IMR-90 (cell line): ENCODE results near the gene CDKN2B-AS1. TPM values are rescaled to one million over a fixed set of nuclear protein-coding genes. Genes with fewer than 3 reads are reported as not detected.

Experiments used
- ATAC-seq: fragments of 200-7000 bp; cut with Tn5 transposase; 2 replicates; pipeline ENCODE4 v1.9.1; 2020; ENCODE audit warnings: low read depth, mild to moderate bottlenecking, moderate library complexity
- BruUV-seq: library from RNA; stranded (reverse); fragments of 400-500 nt; replicated peaks from 2 replicates; lab custom pipeline; 2021; lab: Mats Ljungman, UMichigan
- CTCF ChIA-PET: fragments of 300-600 bp; formaldehyde crosslinking; extraction: SDS; loops from one replicate; lab custom pipeline; 2021; ENCODE audit warnings: antibody characterized with exemption; lab: Yijun Ruan, JAX
- POLR2A ChIA-PET: fragments of 300-600 bp; sonication (Branson Sonifier 250); formaldehyde crosslinking; loops from one replicate; lab custom pipeline; 2022; ENCODE audit warnings: antibody characterized with exemption; ENCODE audit not compliant: unreplicated experiment; lab: Charles Lee
- DNase-seq: peaks from one replicate; pipeline ENCODE4 v3.0.0; 2013
- H2AFZ ChIP-seq: replicated peaks from 2 replicates; pipeline ENCODE3; 2013; ENCODE audit warnings: low read length, mild to moderate bottlenecking; ENCODE audit not compliant: poor library complexity
- H2AK5ac ChIP-seq: 2 replicates; pipeline ENCODE4 v1.6.1; 2013; ENCODE audit warnings: low read depth, low read length, inconsistent platforms
- H2AK9ac ChIP-seq: replicated peaks from 2 replicates; pipeline ENCODE3; 2013; ENCODE audit warnings: mild to moderate bottlenecking, low read depth, low read length, moderate library complexity; ENCODE audit not compliant: poor library complexity
- H2BK120ac ChIP-seq: 2 replicates; pipeline ENCODE4 v1.6.1; 2013; ENCODE audit warnings: low read depth, low read length, inconsistent platforms
- H2BK15ac ChIP-seq: 3 replicates; pipeline ENCODE4 v1.6.1; 2013; ENCODE audit warnings: low read depth, low read length, inconsistent platforms
- H2BK20ac ChIP-seq: 2 replicates; pipeline ENCODE4 v1.6.1; 2013; ENCODE audit warnings: low read depth, mild to moderate bottlenecking, inconsistent platforms, low read length, moderate library complexity
- H2BK5ac ChIP-seq: 2 replicates; pipeline ENCODE4 v1.6.1; 2013; ENCODE audit warnings: mild to moderate bottlenecking, low read depth, low read length, inconsistent platforms; ENCODE audit not compliant: poor library complexity, severe bottlenecking
- H3K14ac ChIP-seq: replicated peaks from 2 replicates; pipeline ENCODE4 v1.6.1; 2013; ENCODE audit warnings: low read depth, low read length, inconsistent platforms
- H3K18ac ChIP-seq: 2 replicates; pipeline ENCODE4 v1.6.1; 2013; ENCODE audit warnings: low read depth, low read length, control low read depth
- H3K23ac ChIP-seq: 2 replicates; pipeline ENCODE4 v1.6.1; 2013; ENCODE audit warnings: low read depth, low read length, inconsistent platforms
- H3K27ac ChIP-seq: 2 replicates; pipeline ENCODE4 v1.5.1; 2013; ENCODE audit warnings: mild to moderate bottlenecking, control low read depth, low read length; ENCODE audit not compliant: insufficient read depth
- H3K27me3 ChIP-seq: 2 replicates; pipeline ENCODE4 v1.6.1; 2013; ENCODE audit warnings: low read length; ENCODE audit not compliant: control insufficient read depth, insufficient read depth
- H3K36me3 ChIP-seq: 2 replicates; pipeline ENCODE4 v1.6.1; 2013; ENCODE audit warnings: low read length, mixed read lengths; ENCODE audit not compliant: control insufficient read depth, insufficient read depth
- H3K4ac ChIP-seq: 2 replicates; pipeline ENCODE4 v1.6.1; 2013; ENCODE audit warnings: low read depth, low read length, inconsistent platforms
- H3K4me1 ChIP-seq: 2 replicates; pipeline ENCODE4 v1.6.1; 2013; ENCODE audit warnings: low read length, mixed read lengths; ENCODE audit not compliant: control insufficient read depth, insufficient read depth
- H3K4me2 ChIP-seq: 2 replicates; pipeline ENCODE4 v1.6.1; 2013; ENCODE audit warnings: low read depth, mild to moderate bottlenecking, control low read depth, low read length, moderate library complexity
- H3K4me3 ChIP-seq: 2 replicates; pipeline ENCODE4 v1.5.1; 2013; ENCODE audit warnings: low read depth, mild to moderate bottlenecking, control low read depth, low read length, moderate library complexity; ENCODE audit not compliant: insufficient read depth
- H3K56ac ChIP-seq: 2 replicates; pipeline ENCODE4 v1.6.1; 2013; ENCODE audit warnings: low read length, inconsistent platforms; ENCODE audit not compliant: insufficient read depth; ENCODE audit errors: extremely low read depth
- H3K79me1 ChIP-seq, 2 experiments: 2 replicates each; pipeline ENCODE4 v1.6.1; 2013; ENCODE audit warnings: low read length in 2 of 2, inconsistent platforms in 1 of 2, low read depth in 1 of 2
- H3K9ac ChIP-seq: 2 replicates; pipeline ENCODE4 v1.6.1; 2013; ENCODE audit warnings: low read depth, low read length, control low read depth
- H3K9me1 ChIP-seq: 2 replicates; pipeline ENCODE4 v1.6.1; 2013; ENCODE audit warnings: low read length, inconsistent platforms; ENCODE audit not compliant: insufficient read depth
- H3K9me3 ChIP-seq: 2 replicates; pipeline ENCODE4 v1.6.1; 2013; ENCODE audit warnings: low read length; ENCODE audit not compliant: control insufficient read depth, insufficient read depth
- H4K20me1 ChIP-seq: 2 replicates; pipeline ENCODE4 v1.6.1; 2013; ENCODE audit warnings: low read length, inconsistent platforms; ENCODE audit not compliant: insufficient read depth
- H4K5ac ChIP-seq: 2 replicates; pipeline ENCODE4 v1.6.1; 2013; ENCODE audit warnings: mild to moderate bottlenecking, low read depth, low read length, control low read depth
- H4K8ac ChIP-seq, 2 experiments: 2 replicates each; pipeline ENCODE4 v1.6.1; 2013; ENCODE audit warnings: low read depth in 2 of 2, low read length in 2 of 2, control low read depth in 1 of 2, inconsistent platforms in 1 of 2
- H4K91ac ChIP-seq: 2 replicates; pipeline ENCODE4 v1.6.1; 2013; ENCODE audit warnings: low read depth, low read length, inconsistent platforms; ENCODE audit not compliant: insufficient read depth
- MAFK ChIP-seq: IDR thresholded peaks from 2 replicates; pipeline ENCODE4 v1.6.1; 2012; ENCODE audit warnings: low read depth, low read length, improper control_type of control experiment
- WGBS, 2 experiments: methylation state at CpG; one replicate each; pipeline versions ENCODE4 v1.1.5 to v1.1.7; 2013; ENCODE audit warnings: missing lambda C conversion rate in 2 of 2; ENCODE audit not compliant: insufficient read length in 1 of 2; ENCODE audit errors: extremely low coverage in 2 of 2; 5-methylcytosine and 5-hydroxymethylcytosine counted together
- dilution Hi-C: fragments of 300-500 bp; cut with HindIII; formaldehyde crosslinking; loops from one replicate; pipeline ENCODE4 v1.14.3; 2018; ENCODE audit warnings: low sequenced_read_pairs; ENCODE audit not compliant: unreplicated experiment
- in situ Hi-C: fragments of 300-500 bp; cut with MboI; formaldehyde crosslinking; loops from 3 replicates; pipeline ENCODE4 v1.14.3; 2019; ENCODE audit warnings: low sequenced_read_pairs, inconsistent platforms, mixed read lengths
- intact Hi-C: fragments of 100-400 bp; cut with micrococcal nuclease; formaldehyde crosslinking; loops from 2 replicates; pipeline ENCODE4 v1.10.0; 2022
- polyA plus RNA-seq, 3 experiments: library from polyadenylated mRNA; depleted of rRNA; stranded (reverse); fragments of >200 nt; gene quantifications; 2 replicates each; pipeline ENCODE4 v1.2.3, GENCODE V29; 2012; ENCODE audit warnings: low replicate concordance in 1 of 3
- total RNA-seq: library from RNA; depleted of rRNA; stranded (reverse); fragments of >200 nt; gene quantifications from 2 replicates; pipeline ENCODE4 v1.2.3, GENCODE V29; 2012
- TF ChIP-seq, protein P1 (sequence below): fragments of 150-350 bp; IDR thresholded peaks from 2 replicates; pipeline ENCODE4 v1.6.1; 2016; ENCODE audit warnings: low read depth, mild to moderate bottlenecking, low read length, moderate library complexity, borderline replicate concordance

The CDKN2B-AS1 gene
- total and polyA plus RNA-seq, 2 of the 4 experiments (the other 2 are of a cell fraction), result 1.0 to 1.1 TPM

- Histone ChIP-seq H3K4me3 (no peak overlapping the region), H2BK5ac (no peak overlapping the region), H3K9me3 (no peaks in the 10 kb centered on the region), H2AK5ac (no peak overlapping the region), H2BK120ac (no peak overlapping the region), H3K4ac (no peak overlapping the region), H3K56ac (no peak overlapping the region), H2BK20ac (no peak overlapping the region), H3K18ac (no peak overlapping the region), H4K8ac (no peak overlapping the region), H3K4me1 (0 out of 2 replicates have a peak, but pooled peaks cover 1% of the 10 kb centered on the region), H3K9me1 (no peaks in the 10 kb centered on the region), H3K27me3 (no peaks in the 10 kb centered on the region), H3K23ac (no peak overlapping the region), H3K9ac (no peak overlapping the region), H2AK9ac (no peak overlapping the region), H2AFZ (no peak overlapping the region), H4K20me1 (no peaks in the 10 kb centered on the region), H3K27ac (no peak overlapping the region), H3K14ac (no peak overlapping the region), H3K36me3 (no peaks in the 10 kb centered on the region), H4K91ac (no peak overlapping the region), H3K79me1 (no peaks in the 10 kb centered on the region), H2BK15ac (no peak overlapping the region), H3K4me2 (no peak overlapping the region), H4K5ac (no peak overlapping the region; the same call in 1 of the 2 replicates)
- intact Hi-C loops (no loop called here), dilution Hi-C loops (no loop called here), in situ Hi-C loops (no loop called here)
- no peak for ATAC-seq
- BruUV-seq, result no TSS peak
- 0% methylated on average over 1 of the region's 1 CpG; no CpG with 5 or more reads in 1 of the 2 experiments for WGBS, 2 experiments
- POLR2A ChIA-PET, result no interaction called here
- CTCF ChIA-PET, result interaction anchor here (0.6 to 1.7 kb wide), 4 partner anchors 10 to 23 kb away, joined by 4 to 7 read pairs (median 5); no protein-coding TSS in a partner anchor
- peak; percentile 18 for DNase-seq
- TF ChIP-seq, protein P1, sequence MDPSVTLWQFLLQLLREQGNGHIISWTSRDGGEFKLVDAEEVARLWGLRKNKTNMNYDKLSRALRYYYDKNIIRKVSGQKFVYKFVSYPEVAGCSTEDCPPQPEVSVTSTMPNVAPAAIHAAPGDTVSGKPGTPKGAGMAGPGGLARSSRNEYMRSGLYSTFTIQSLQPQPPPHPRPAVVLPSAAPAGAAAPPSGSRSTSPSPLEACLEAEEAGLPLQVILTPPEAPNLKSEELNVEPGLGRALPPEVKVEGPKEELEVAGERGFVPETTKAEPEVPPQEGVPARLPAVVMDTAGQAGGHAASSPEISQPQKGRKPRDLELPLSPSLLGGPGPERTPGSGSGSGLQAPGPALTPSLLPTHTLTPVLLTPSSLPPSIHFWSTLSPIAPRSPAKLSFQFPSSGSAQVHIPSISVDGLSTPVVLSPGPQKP, result no peak
- TF ChIP-seq MAFK, result peak; percentile 81
These were observed 147.3 kb downstream of the CDKN2B-AS1 start for GRCh38 chr9:22141908-22142307.
